HCT116 (cell line): ENCODE measurements around the gene NPY4R2. TPM values are rescaled to one million over a fixed set of nuclear protein-coding genes. Genes with fewer than 3 reads are reported as not detected.
A peak's percentile ranks its signal among the peaks of the same experiment; 100 is the strongest.
"Not testable (repeated sequence)": the region's sequence is repeated elsewhere in the genome, so short reads cannot be mapped to it uniquely, and the experiment has no call there.

Experiments used
- ATAC-seq: fragments of 200-7000 bp; cut with Tn5 transposase; 2 replicates; pipeline ENCODE4 v1.9.1; 2020; ENCODE audit warnings: mild to moderate bottlenecking, moderate library complexity
- BruUV-seq: library from RNA; stranded (reverse); fragments of 400-500 nt; replicated peaks from 2 replicates; lab custom pipeline; 2021; lab: Mats Ljungman, UMichigan
- CTCF ChIA-PET: fragments of 300-600 bp; sonication (Branson Sonifier 250); formaldehyde crosslinking; loops from one replicate; lab custom pipeline; 2021; ENCODE audit warnings: antibody characterized with exemption; lab: Charles Lee
- POLR2A ChIA-PET: fragments of 300-600, 350-600 bp; sonication (Branson Sonifier 250); formaldehyde crosslinking; loops from one replicate; lab custom pipeline; 2021; ENCODE audit warnings: antibody characterized with exemption; lab: Charles Lee
- RAD21 ChIA-PET, 2 experiments: fragments of 300-600 bp; sonication (Branson Sonifier 250); formaldehyde crosslinking; loops; one replicate each; lab custom pipeline; 2023; ENCODE audit warnings: low total read pairs in 2 of 2; ENCODE audit not compliant: uncharacterized antibody in 2 of 2, unreplicated experiment in 2 of 2, low non-redundant PET in 1 of 2; lab: Charles Lee
- DNase-seq: peaks from one replicate; pipeline ENCODE4 v3.0.0-alpha.2; 2010; ENCODE audit warnings: low read depth, low spot score
- H2AFZ ChIP-seq: fragments of 200-600 bp; shearing (Covaris generic), sonication (generic); 2 replicates; pipeline ENCODE4 v1.6.1; 2017; ENCODE audit warnings: low read depth, mixed run types, mixed read lengths, antibody characterized with exemption, low read length; ENCODE audit not compliant: poor library complexity, severe bottlenecking
- H3K27ac ChIP-seq: 2 replicates; pipeline ENCODE4 v1.5.1; 2012; ENCODE audit warnings: low read depth, low read length
- H3K27me3 ChIP-seq: fragments of 200-600 bp; sonication (generic); 2 replicates; pipeline ENCODE4 v1.6.1; 2016; ENCODE audit warnings: mixed run types, low read length, mixed read lengths; ENCODE audit not compliant: insufficient read depth
- H3K36me3 ChIP-seq, 2 experiments: fragments of 200-500 bp in 1 of 2; fragments of 200-600 bp in 1 of 2; sonication (Bioruptor generic) in 1 of 2; sonication (generic) in 1 of 2; 2 replicates each; pipeline versions ENCODE4 v1.5.1 to v1.6.1; 2014 to 2016; ENCODE audit warnings: low read length in 2 of 2, inconsistent platforms in 1 of 2, mixed read lengths in 1 of 2, mixed run types in 1 of 2; ENCODE audit not compliant: insufficient read depth in 2 of 2, control insufficient read depth in 1 of 2
- H3K4me1 ChIP-seq, 2 experiments: fragments of 200-600 bp in 1 of 2; sonication (generic) in 1 of 2; 2 replicates each; pipeline versions ENCODE4 v1.5.1 to v1.6.1; 2012 to 2017; ENCODE audit warnings: low read length in 2 of 2, inconsistent platforms in 1 of 2, mild to moderate bottlenecking in 1 of 2, mixed read lengths in 1 of 2, mixed run types in 1 of 2, moderate library complexity in 1 of 2; ENCODE audit not compliant: insufficient read depth in 2 of 2, control insufficient read depth in 1 of 2
- H3K4me2 ChIP-seq: fragments of 200-600 bp; sonication (generic); 2 replicates; pipeline ENCODE4 v1.6.1; 2017; ENCODE audit warnings: mixed run types, low read length, mixed read lengths
- H3K4me3 ChIP-seq, 2 experiments: fragments of 200-600 bp in 1 of 2; sonication (generic) in 1 of 2; replicated peaks in 1 of 2; 2 replicates each; pipeline ENCODE4 v1.5.1; 2011 to 2016; ENCODE audit warnings: low read length in 2 of 2, control low read depth in 1 of 2, low read depth in 1 of 2, mild to moderate bottlenecking in 1 of 2, mixed read lengths in 1 of 2, mixed run types in 1 of 2
- H3K79me2 ChIP-seq: fragments of 200-600 bp; sonication (generic); 2 replicates; pipeline ENCODE4 v1.6.1; 2017; ENCODE audit warnings: mild to moderate bottlenecking, mixed run types, low read length, moderate library complexity, mixed read lengths; ENCODE audit not compliant: insufficient read depth
- H3K9ac ChIP-seq: fragments of 200-600 bp; sonication (generic); 2 replicates; pipeline ENCODE4 v1.6.1; 2016; ENCODE audit warnings: low read length, mixed read lengths
- H3K9me2 ChIP-seq: fragments of 200-600 bp; sonication (generic), shearing (Covaris generic); 2 replicates; pipeline ENCODE4 v1.6.1; 2017; ENCODE audit warnings: mixed run types, mild to moderate bottlenecking, moderate library complexity; ENCODE audit not compliant: insufficient read depth
- H3K9me3 ChIP-seq, 2 experiments: fragments of 200-500 bp in 1 of 2; fragments of 200-600 bp in 1 of 2; sonication (Bioruptor generic) in 1 of 2; sonication (generic) in 1 of 2; 2 replicates each; pipeline ENCODE4 v1.6.1; 2014 to 2017; ENCODE audit warnings: low read length in 2 of 2, mixed read lengths in 2 of 2, inconsistent platforms in 1 of 2, low read depth in 1 of 2, mild to moderate bottlenecking in 1 of 2, mixed run types in 1 of 2, moderate library complexity in 1 of 2; ENCODE audit not compliant: control insufficient read depth in 1 of 2, insufficient read depth in 1 of 2
- H4K20me1 ChIP-seq: fragments of 200-600 bp; sonication (generic), shearing (Covaris generic); 2 replicates; pipeline ENCODE4 v1.6.1; 2017; ENCODE audit warnings: mixed run types, mild to moderate bottlenecking, moderate library complexity; ENCODE audit not compliant: insufficient read depth
- RAD21 ChIP-seq: IDR thresholded peaks from 2 replicates; pipeline ENCODE4 v1.6.1; 2012; ENCODE audit warnings: low read depth, mild to moderate bottlenecking
- intact Hi-C: fragments of 100-400 bp; cut with micrococcal nuclease; formaldehyde crosslinking; loops from 2 replicates; pipeline ENCODE4 v1.10.0; 2022
- total RNA-seq: library from RNA; stranded (reverse); gene quantifications from one replicate; pipeline ENCODE4 v1.2.1, GENCODE V29; 2021; ENCODE audit not compliant: unreplicated experiment

The NPY4R2 gene
- total RNA-seq, 1 experiment from 2014 or later, result not detected

GRCh38 chr10:47915849-47916548 is 2.5 kb upstream of the NPY4R2 start:
- H3K9me2 ChIP-seq, H3K36me3 ChIP-seq, CTCF ChIA-PET, POLR2A ChIA-PET, H3K27ac ChIP-seq, H3K9ac ChIP-seq, H3K79me2 ChIP-seq, H3K4me3 ChIP-seq, H3K4me1 ChIP-seq, DNase-seq, H3K4me2 ChIP-seq, H3K9me3 ChIP-seq, H4K20me1 ChIP-seq, H3K27me3 ChIP-seq, H2AFZ ChIP-seq, intact Hi-C loops, RAD21 ChIA-PET, BruUV-seq: not testable (repeated sequence)
- peak; percentile 8; the same call in 1 of the 2 replicates for TF ChIP-seq RAD21
- ATAC-seq, result peak; percentile 91

DNA sequence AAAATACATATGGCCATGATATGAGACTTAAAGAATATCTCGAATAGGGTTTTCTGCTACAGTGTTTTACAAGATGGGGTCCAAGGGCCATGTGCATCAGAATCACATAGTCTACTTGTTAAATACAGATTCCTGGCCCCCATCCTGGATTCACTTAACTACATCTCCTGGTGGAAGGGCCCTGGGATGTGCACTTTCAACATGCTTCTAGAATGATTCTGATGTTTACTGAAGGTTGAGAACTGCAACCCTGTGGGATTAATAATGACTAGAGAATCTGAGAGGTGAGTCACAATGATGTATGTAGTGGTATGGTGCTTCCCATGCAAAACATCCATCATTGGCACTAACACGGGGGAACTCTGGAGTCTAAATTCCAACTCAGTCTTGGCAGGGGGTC is 2.1 kb downstream of the NPY4R2 start:
- H4K20me1 ChIP-seq, H3K4me3 ChIP-seq, DNase-seq, H3K36me3 ChIP-seq, POLR2A ChIA-PET, RAD21 ChIA-PET, intact Hi-C loops, H3K27ac ChIP-seq, H3K79me2 ChIP-seq, H3K9me3 ChIP-seq, H3K4me1 ChIP-seq, CTCF ChIA-PET, H3K4me2 ChIP-seq, H3K9ac ChIP-seq, H2AFZ ChIP-seq, H3K27me3 ChIP-seq, ATAC-seq, BruUV-seq, H3K9me2 ChIP-seq: not testable (repeated sequence)

GRCh38 chr10:47922503-47922902 is 4.0 kb downstream of the NPY4R2 start:
- POLR2A ChIA-PET, H3K27ac ChIP-seq, H3K4me3 ChIP-seq, intact Hi-C loops, H2AFZ ChIP-seq, H3K9me2 ChIP-seq, ATAC-seq, H3K27me3 ChIP-seq, H3K9ac ChIP-seq, H3K36me3 ChIP-seq, H3K4me1 ChIP-seq, RAD21 ChIA-PET, DNase-seq, CTCF ChIA-PET, H3K4me2 ChIP-seq, BruUV-seq, H3K9me3 ChIP-seq, H3K79me2 ChIP-seq, H4K20me1 ChIP-seq: not testable (repeated sequence)

DNA sequence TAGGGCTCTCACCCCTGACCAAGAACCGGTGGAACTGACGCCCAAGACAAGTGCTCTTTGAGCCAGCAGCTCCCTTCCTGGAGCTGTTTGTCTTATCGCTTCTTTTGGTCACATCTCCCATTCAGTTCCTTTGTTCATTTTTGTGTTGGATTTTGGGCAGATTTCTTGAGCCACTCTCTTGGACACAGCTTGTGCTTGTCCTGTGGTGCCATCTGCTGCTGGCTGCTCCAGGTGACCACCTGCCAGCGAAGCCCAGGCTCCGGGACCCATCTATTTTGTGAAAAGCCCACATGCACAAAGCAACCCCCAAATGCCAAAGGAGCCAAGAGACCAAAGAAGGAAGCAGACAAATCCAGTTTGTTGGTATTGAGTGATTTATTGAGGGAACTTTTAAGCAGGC is 6.2 kb downstream of the NPY4R2 start:
- POLR2A ChIA-PET, H3K9ac ChIP-seq, H3K27ac ChIP-seq, H3K79me2 ChIP-seq, RAD21 ChIA-PET, intact Hi-C loops, H3K4me1 ChIP-seq, H3K9me2 ChIP-seq, H3K4me3 ChIP-seq, H3K27me3 ChIP-seq, BruUV-seq, H3K9me3 ChIP-seq, H3K4me2 ChIP-seq, DNase-seq, H2AFZ ChIP-seq, H3K36me3 ChIP-seq, CTCF ChIA-PET, H4K20me1 ChIP-seq: not testable (repeated sequence)
- peak; percentile 51; the same call in 1 of the 2 replicates for ATAC-seq
